Naive B cell (primary cell): ENCODE data around the gene WDR74. TPM values are rescaled to one million over a fixed set of nuclear protein-coding genes. Genes with fewer than 3 reads are reported as not detected.

Experiments used
- ATAC-seq, 2 donors: fragments of 150-1000 bp; cut with Tn5 transposase; 2 replicates each; pipeline ENCODE4 v1.10.0; 2021; ENCODE audit warnings: low read depth in 2 of 2, mild to moderate bottlenecking in 2 of 2, moderate library complexity in 2 of 2
- DNase-seq: peaks from one replicate; pipeline ENCODE4 v3.0.0; 2022
- H3K27ac Mint-ChIP-seq, 6 donors: one replicate each; pipeline ENCODE4 v1.8.0; 2020 to 2022; ENCODE audit warnings: mild to moderate bottlenecking in 6 of 6, mixed read lengths in 6 of 6, moderate library complexity in 5 of 6, inconsistent platforms in 2 of 6
- H3K27me3 Mint-ChIP-seq, 3 donors: one replicate each; pipeline ENCODE4 v1.8.0; 2021 to 2022; ENCODE audit warnings: mixed read lengths in 3 of 3, mild to moderate bottlenecking in 1 of 3
- H3K36me3 Mint-ChIP-seq, 2 donors: one replicate each; pipeline ENCODE4 v1.8.0; 2020 to 2022; ENCODE audit warnings: mixed read lengths in 2 of 2, inconsistent platforms in 1 of 2, mild to moderate bottlenecking in 1 of 2
- H3K4me1 Mint-ChIP-seq, 3 donors: one replicate each; pipeline ENCODE4 v1.8.0; 2020 to 2022; ENCODE audit warnings: mixed read lengths in 3 of 3, inconsistent platforms in 1 of 3, mild to moderate bottlenecking in 1 of 3, moderate library complexity in 1 of 3
- H3K4me3 Mint-ChIP-seq, 8 donors: one replicate each; pipeline ENCODE4 v1.8.0; 2020 to 2022; ENCODE audit warnings: mild to moderate bottlenecking in 8 of 8, mixed read lengths in 8 of 8, moderate library complexity in 8 of 8, inconsistent platforms in 2 of 8
- H3K9me3 Mint-ChIP-seq, 7 donors: one replicate each; pipeline ENCODE4 v1.8.0; 2020 to 2022; ENCODE audit warnings: mixed read lengths in 7 of 7, mild to moderate bottlenecking in 5 of 7, inconsistent platforms in 2 of 7, moderate library complexity in 1 of 7
- polyA plus RNA-seq, 6 donors: library from polyadenylated mRNA; unstranded; fragments of 300-500 nt; fragmentation: Illumina TruSeq; gene quantifications; one replicate each; pipeline ENCODE4 v1.2.3, GENCODE V29; 2021; ENCODE audit warnings: low read depth in 6 of 6

The WDR74 gene
- polyA plus RNA-seq, 6 donors from 2014 or later, result 42.0 to 77.0 (median 54.6) TPM

DNA sequence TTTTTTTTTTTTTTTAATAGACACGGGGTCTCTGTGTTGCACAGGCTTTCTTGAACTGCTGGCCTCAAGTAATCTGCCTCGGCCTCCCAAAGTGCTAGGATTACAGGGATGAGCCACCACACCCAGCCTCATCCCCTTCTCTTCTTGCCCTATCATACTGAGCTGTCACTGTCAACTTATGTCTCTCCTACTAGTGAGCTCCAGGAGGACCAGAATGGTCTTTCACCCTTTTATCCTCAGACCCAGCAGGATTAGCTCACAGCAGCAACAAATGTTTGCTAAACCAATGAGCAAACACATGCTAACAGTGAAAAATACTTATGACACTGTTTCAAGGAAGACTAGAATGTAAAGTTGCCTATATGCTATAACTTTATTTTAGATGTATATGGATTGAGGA is 27.7 kb downstream of the WDR74 start:
- H3K27me3 Mint-ChIP-seq, result no peaks in the 10 kb centered on the region
- no peaks in the 10 kb centered on the region for H3K36me3 Mint-ChIP-seq
- no peaks in the 10 kb centered on the region for H3K9me3 Mint-ChIP-seq
- peaks cover 0 to 10% (median 3%) of the 10 kb centered on the region in 3 donors for H3K4me1 Mint-ChIP-seq
- peak overlapping the region in 2 of 6 donors; percentile 32 to 34 for H3K27ac Mint-ChIP-seq
- peak overlapping the region in 2 of 8 donors; percentile 37 to 54 for H3K4me3 Mint-ChIP-seq
- DNase-seq (no peak), ATAC-seq (no peak)

DNA sequence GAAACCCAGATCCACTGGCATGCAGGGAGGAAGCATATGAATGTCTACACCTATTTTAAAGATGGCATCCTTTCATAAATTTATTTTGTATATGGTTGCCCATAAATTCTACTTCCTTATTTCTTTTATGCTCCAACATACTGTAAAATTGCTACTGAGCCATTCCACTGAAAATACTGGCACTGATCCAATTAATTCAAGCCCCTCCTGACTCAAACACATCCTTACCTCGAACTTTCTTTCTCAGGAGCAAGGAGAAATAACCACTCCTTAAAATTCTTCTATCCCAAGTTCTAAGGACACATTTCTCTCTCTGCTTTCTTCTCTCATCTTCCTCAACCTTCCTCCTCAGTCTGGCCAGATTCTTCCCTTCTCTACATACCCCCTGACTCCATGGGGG is 28.6 kb downstream of the WDR74 start:
- H3K27me3 Mint-ChIP-seq, result no peaks in the 10 kb centered on the region
- ATAC-seq (no peak), DNase-seq (no peak)
- no peaks in the 10 kb centered on the region for H3K9me3 Mint-ChIP-seq
- no peaks in the 10 kb centered on the region for H3K36me3 Mint-ChIP-seq
- peak overlapping the region in 2 of 8 donors; percentile 54 to 57 for H3K4me3 Mint-ChIP-seq
- H3K27ac Mint-ChIP-seq, result peak overlapping the region in 3 of 6 donors; percentile 3 to 87 (median 34)
- H3K4me1 Mint-ChIP-seq, result peaks cover 0 to 13% (median 10%) of the 10 kb centered on the region in 3 donors

DNA sequence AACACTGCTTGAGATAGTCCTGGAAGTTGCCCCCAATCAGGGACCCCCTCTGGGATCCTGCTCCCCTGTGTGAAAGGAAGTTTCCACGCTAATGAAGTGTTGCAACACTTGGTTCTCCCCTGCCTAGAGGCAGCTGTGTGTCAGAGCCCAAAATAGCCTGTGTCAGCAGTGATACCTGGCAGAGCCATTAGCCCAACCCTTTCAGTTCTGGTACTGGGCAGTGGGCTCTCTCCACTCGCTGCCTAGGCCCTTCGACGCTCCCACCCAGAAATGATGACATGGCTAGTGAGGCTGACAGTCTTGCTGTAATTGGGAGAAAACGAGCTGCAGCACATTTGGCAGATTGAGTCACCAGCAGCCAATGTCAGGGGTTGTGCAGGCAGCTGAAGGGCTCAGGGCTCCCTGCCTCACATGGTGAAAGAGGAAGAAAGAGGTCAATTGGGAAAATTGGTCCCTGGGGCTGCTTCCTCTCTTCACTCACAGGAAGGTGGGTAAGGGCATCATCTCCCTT is 32.7 kb downstream of the WDR74 start:
- Mint-ChIP-seq H3K27me3 (no peaks in the 10 kb centered on the region), H3K4me3 (peak overlapping the region; percentile 26 to 100 (median 70)), H3K36me3 (peaks cover 0 to 5% of the 10 kb centered on the region in 2 donors), H3K27ac (peak overlapping the region in 1 of 6 donors; percentile 96), H3K4me1 (peaks cover 17 to 30% (median 29%) of the 10 kb centered on the region in 3 donors), H3K9me3 (peaks cover 0 to 2% (median 0%) of the 10 kb centered on the region in 7 donors)
- ATAC-seq (no peak), DNase-seq (no peak)

- ATAC-seq, result no peak
- H3K4me3 Mint-ChIP-seq, result peak overlapping the region; percentile 89 to 100 (median 98)
- H3K36me3 Mint-ChIP-seq, result peaks cover 0 to 9% of the 10 kb centered on the region in 2 donors
- H3K4me1 Mint-ChIP-seq, result peaks cover 17 to 31% (median 23%) of the 10 kb centered on the region in 3 donors
- peak overlapping the region in 4 of 6 donors; percentile 11 to 98 (median 74) for H3K27ac Mint-ChIP-seq
- no peak for DNase-seq
- H3K9me3 Mint-ChIP-seq, result peaks cover 0 to 2% (median 0%) of the 10 kb centered on the region in 7 donors
- H3K27me3 Mint-ChIP-seq, result no peaks in the 10 kb centered on the region
These were observed 33.4 kb downstream of the WDR74 start for GRCh38 chr11:62805961-62806441.

GRCh38 chr11:62805076-62805892 is 34.1 kb downstream of the WDR74 start, which contains the start of gene NXF1:
NXF1 (minus strand) TSS chr11:62805440; CDS start chr11:62805356, 84 bp downstream.
- DNase-seq (peak; percentile 98), ATAC-seq (peak; percentile 87 to 88)
- Mint-ChIP-seq H3K27me3 (no peaks in the 10 kb centered on the region), H3K36me3 (peaks cover 0 to 9% of the 10 kb centered on the region in 2 donors), H3K4me1 (peaks cover 17 to 31% (median 19%) of the 10 kb centered on the region in 3 donors), H3K9me3 (peaks cover 0 to 2% (median 0%) of the 10 kb centered on the region in 7 donors), H3K4me3 (peak within 1 kb of the TSS; percentile 89 to 100 (median 98)), H3K27ac (peak within 1 kb of the TSS; percentile 96 to 100 (median 98))

GRCh38 chr11:62804310-62805075 is 34.9 kb downstream of the WDR74 start:
- Mint-ChIP-seq H3K4me1 (peaks cover 21 to 34% (median 24%) of the 10 kb centered on the region in 3 donors), H3K27me3 (no peaks in the 10 kb centered on the region), H3K36me3 (peaks cover 4 to 17% of the 10 kb centered on the region in 2 donors), H3K4me3 (peak overlapping the region; percentile 89 to 100 (median 98)), H3K9me3 (peaks cover 0 to 2% (median 0%) of the 10 kb centered on the region in 7 donors), H3K27ac (peak overlapping the region; percentile 87 to 98 (median 94))
- DNase-seq (no peak), ATAC-seq (peak; percentile 6 to 8)

DNA sequence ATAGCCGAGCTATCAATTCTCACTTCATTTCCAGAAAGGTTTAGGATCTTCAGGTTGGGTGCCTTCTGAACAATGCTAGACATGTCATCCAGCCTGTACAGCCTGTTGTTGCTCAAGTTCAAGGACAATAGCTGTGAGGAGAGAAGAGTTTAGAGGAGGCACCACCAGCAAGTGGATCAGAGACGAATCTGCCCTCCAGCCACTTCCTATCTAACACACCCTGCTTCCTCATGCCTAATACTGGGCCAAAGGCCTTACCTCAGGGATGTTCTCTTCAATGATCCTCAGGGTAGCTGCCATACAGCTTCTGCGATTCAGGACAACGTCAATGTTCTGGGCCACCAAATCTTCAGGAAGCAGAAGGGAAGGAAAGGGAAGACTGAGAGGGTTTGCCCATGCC is 38.3 kb downstream of the WDR74 start:
- Mint-ChIP-seq H3K9me3 (peaks cover 0 to 2% (median 0%) of the 10 kb centered on the region in 7 donors), H3K27me3 (no peaks in the 10 kb centered on the region), H3K36me3 (peaks cover 10 to 29% of the 10 kb centered on the region in 2 donors), H3K4me3 (peak overlapping the region in 2 of 8 donors; percentile 57 to 59), H3K4me1 (peaks cover 26 to 30% (median 26%) of the 10 kb centered on the region in 3 donors), H3K27ac (peak overlapping the region in 1 of 6 donors; percentile 39)
- no peak for ATAC-seq
- no peak for DNase-seq

- Mint-ChIP-seq H3K4me3 (peak overlapping the region in 1 of 8 donors; percentile 57), H3K27me3 (no peaks in the 10 kb centered on the region), H3K4me1 (peaks cover 14 to 20% (median 18%) of the 10 kb centered on the region in 3 donors), H3K9me3 (no peaks in the 10 kb centered on the region), H3K36me3 (peaks cover 13 to 37% of the 10 kb centered on the region in 2 donors), H3K27ac (peak overlapping the region in 1 of 6 donors; percentile 15)
- no peak for ATAC-seq
- no peak for DNase-seq
These were observed 39.9 kb downstream of the WDR74 start for GRCh38 chr11:62799486-62799885.

DNA sequence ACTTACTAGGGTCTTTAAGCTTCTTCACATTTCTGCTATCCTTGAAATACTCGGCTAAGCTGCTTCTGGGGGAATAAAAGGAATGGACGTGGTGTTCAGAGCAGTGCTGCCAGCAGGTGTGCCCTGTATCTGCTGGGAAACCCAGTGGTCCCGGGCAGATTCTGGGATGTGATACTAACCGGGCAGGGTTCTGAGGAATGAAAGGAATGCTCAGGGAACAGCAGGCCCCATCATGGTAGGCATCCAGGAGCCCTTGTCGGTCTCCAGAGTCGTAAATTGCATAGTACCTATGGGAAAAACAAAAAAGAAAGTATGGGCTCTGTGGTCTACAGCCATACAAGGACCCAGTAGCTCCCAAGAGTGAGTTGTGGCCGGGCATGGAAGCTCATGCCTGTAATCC is 43.1 kb downstream of the WDR74 start:
- ATAC-seq (no peak), DNase-seq (no peak)
- peaks cover 13 to 30% (median 17%) of the 10 kb centered on the region in 3 donors for H3K4me1 Mint-ChIP-seq
- H3K9me3 Mint-ChIP-seq, result no peaks in the 10 kb centered on the region
- peak overlapping the region in 1 of 8 donors; percentile 36 for H3K4me3 Mint-ChIP-seq
- no peaks in the 10 kb centered on the region for H3K27me3 Mint-ChIP-seq
- peaks cover 13 to 33% of the 10 kb centered on the region in 2 donors for H3K36me3 Mint-ChIP-seq
- H3K27ac Mint-ChIP-seq, result peak overlapping the region in 2 of 6 donors; percentile 23 to 74

GRCh38 chr11:62794201-62794775 is 45.1 kb downstream of the WDR74 start:
- Mint-ChIP-seq H3K4me1 (peaks cover 28 to 45% (median 30%) of the 10 kb centered on the region in 3 donors), H3K27ac (peak overlapping the region in 1 of 6 donors; percentile 48), H3K27me3 (no peaks in the 10 kb centered on the region), H3K36me3 (peaks cover 9 to 24% of the 10 kb centered on the region in 2 donors), H3K9me3 (no peaks in the 10 kb centered on the region), H3K4me3 (peak overlapping the region in 2 of 8 donors; percentile 34 to 48)
- no peak for ATAC-seq
- no peak for DNase-seq

DNA sequence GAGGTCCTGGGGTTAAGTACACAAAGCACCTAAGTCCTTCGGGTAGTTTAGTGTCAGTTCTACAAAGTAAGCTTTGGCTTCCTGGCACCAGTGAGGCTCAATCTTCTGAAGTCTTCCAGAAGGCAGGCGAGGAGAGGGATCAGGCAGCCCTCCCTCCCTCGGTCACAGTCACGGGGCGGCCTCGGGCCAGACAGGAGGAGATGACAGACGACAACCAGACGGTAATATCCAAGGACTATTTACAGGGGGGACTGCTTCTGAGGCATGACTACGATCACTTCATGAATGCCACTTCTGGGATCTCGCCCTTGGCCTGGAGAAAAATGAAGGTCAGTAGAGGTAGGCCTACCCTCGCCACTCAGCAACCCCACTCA is 47.2 kb downstream of the WDR74 start:
- DNase-seq (no peak), ATAC-seq (no peak)
- H3K36me3 Mint-ChIP-seq, result peaks cover 5 to 16% of the 10 kb centered on the region in 2 donors
- no peaks in the 10 kb centered on the region for H3K9me3 Mint-ChIP-seq
- H3K27ac Mint-ChIP-seq, result peak overlapping the region; percentile 76 to 97 (median 90)
- no peaks in the 10 kb centered on the region for H3K27me3 Mint-ChIP-seq
- H3K4me3 Mint-ChIP-seq, result peak overlapping the region; percentile 84 to 97 (median 92)
- H3K4me1 Mint-ChIP-seq, result peaks cover 30 to 48% (median 47%) of the 10 kb centered on the region in 3 donors

DNA sequence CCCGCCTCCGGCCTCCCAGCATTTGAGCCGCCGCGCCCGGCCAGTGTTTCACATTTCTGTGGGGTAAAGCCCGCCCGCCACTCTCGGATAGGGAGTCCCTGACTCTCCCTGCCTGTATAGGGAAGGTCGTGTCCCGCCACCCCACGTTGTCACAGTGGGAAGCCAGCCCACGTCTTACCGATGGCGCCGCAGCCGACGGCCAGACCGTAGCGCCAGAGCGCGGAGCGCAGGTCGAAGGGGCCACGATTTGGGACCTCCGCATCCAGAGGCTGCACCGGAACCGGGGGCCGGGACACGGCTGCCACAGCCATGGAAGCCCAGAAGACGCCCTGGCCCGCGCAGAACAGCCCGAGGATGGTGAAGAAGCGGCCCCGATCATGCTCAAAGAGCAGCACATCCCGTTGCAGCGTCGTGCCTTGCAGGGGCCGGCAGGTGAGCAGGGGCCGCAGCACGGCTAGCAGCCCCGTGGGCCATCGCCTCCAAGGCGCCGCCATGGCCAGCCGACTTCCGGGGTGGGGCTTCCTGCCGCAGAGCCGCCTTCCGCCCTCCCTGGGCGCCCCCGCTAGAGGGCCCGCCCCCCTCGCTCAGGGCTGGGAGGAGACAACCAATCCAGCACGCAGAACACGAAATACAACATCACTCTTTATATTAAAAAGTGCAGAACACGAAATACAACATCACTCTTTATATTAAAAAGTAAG is 47.7 kb downstream of the WDR74 start, which contains the start of gene TMEM223:
TMEM223 (minus strand) TSS at position 506 of the 701 bp plus-strand sequence; CDS start at position 494, 12 bp downstream.
- Mint-ChIP-seq H3K27ac (peak within 1 kb of the TSS; percentile 86 to 97 (median 90)), H3K36me3 (peaks cover 5 to 16% of the 10 kb centered on the region in 2 donors), H3K27me3 (no peaks in the 10 kb centered on the region), H3K4me3 (peak within 1 kb of the TSS; percentile 84 to 97 (median 92)), H3K9me3 (no peaks in the 10 kb centered on the region), H3K4me1 (peaks cover 30 to 48% (median 48%) of the 10 kb centered on the region in 3 donors)
- DNase-seq (peak; percentile 86), ATAC-seq (peak; percentile 70 to 71)
